Esophagus muscularis mucosa (tissue), 4 donors: Measurements from ENCODE around the gene TENM4. TPM values are rescaled to one million over a fixed set of nuclear protein-coding genes. Genes with fewer than 3 reads are reported as not detected.
"Not testable (repeated sequence)": the region's sequence is repeated elsewhere in the genome, so short reads cannot be mapped to it uniquely, and the experiment has no call there.

Experiments used
- DNase-seq: peaks from one replicate; pipeline ENCODE4 v3.0.0-alpha.2; 2017; ENCODE audit errors: extremely low spot score
- H3K27ac ChIP-seq, 4 donors: fragments of 200-600 bp; sonication (generic); replicated peaks in 1 of 4; 1 replicate in 3 of 4; 2 replicates in 1 of 4; pipeline ENCODE4 v1.5.1; 2016 to 2019; ENCODE audit warnings: mild to moderate bottlenecking in 1 of 4
- H3K27me3 ChIP-seq, 4 donors: fragments of 200-600 bp; sonication (generic); one replicate each; pipeline versions ENCODE4 v1.5.1 to v1.6.0; 2016 to 2019
- H3K36me3 ChIP-seq, 4 donors: fragments of 200-600 bp; sonication (generic); one replicate each; pipeline ENCODE4 v1.5.1; 2016 to 2019
- H3K4me1 ChIP-seq, 4 donors: fragments of 200-600 bp; sonication (generic); one replicate each; pipeline ENCODE4 v1.5.1; 2016 to 2019
- H3K4me3 ChIP-seq, 4 donors: fragments of 200-600 bp; sonication (generic); 1 replicate in 2 of 4; 2 replicates in 2 of 4; pipeline ENCODE4 v1.5.1; 2016 to 2019; ENCODE audit warnings: mild to moderate bottlenecking in 4 of 4, moderate library complexity in 1 of 4
- H3K9me3 ChIP-seq, 4 donors: fragments of 200-600 bp; sonication (generic); 1 replicate in 3 of 4; 2 replicates in 1 of 4; pipeline ENCODE4 v1.5.1; 2016 to 2019
- CTCF ChIP-seq, 3 experiments: fragments of 200-600 bp in 2 of 3; fragments of 450-650 bp in 1 of 3; sonication (generic) in 2 of 3; IDR thresholded peaks; one replicate each; pipeline ENCODE4 v1.5.1; 2017 to 2019; ENCODE audit warnings: antibody characterized with exemption in 3 of 3, mild to moderate bottlenecking in 2 of 3, moderate library complexity in 1 of 3
- EP300 ChIP-seq: sonication (generic); formaldehyde crosslinking; IDR thresholded peaks from one replicate; pipeline ENCODE4 v1.6.1; 2017; ENCODE audit warnings: antibody characterized with exemption
- POLR2A ChIP-seq: fragments of 450-650 bp; IDR thresholded peaks from one replicate; pipeline ENCODE4 v1.6.1; 2017; ENCODE audit warnings: antibody characterized with exemption, moderate library complexity, mild to moderate bottlenecking, low read depth
- POLR2AphosphoS5 ChIP-seq, 2 donors: sonication (generic); formaldehyde crosslinking; IDR thresholded peaks; one replicate each; pipeline ENCODE4 v1.6.1; 2017; ENCODE audit warnings: antibody characterized with exemption in 2 of 2
- WGBS: methylation state at CpG from one replicate; pipeline ENCODE4 v1.1.5; 2018; 5-methylcytosine and 5-hydroxymethylcytosine counted together
- intact Hi-C: fragments of 100-400 bp; cut with DNase I; formaldehyde crosslinking; loops from one replicate; pipeline ENCODE4 v1.15.1; 2023
- total RNA-seq, 4 donors: library from RNA; depleted of rRNA; stranded (reverse); fragments of >200 nt; gene quantifications; one replicate each; pipeline versions ENCODE4 v1.1.0 to v1.2.1, GENCODE V29; 2016

The TENM4 gene
- total RNA-seq, 4 donors from 2014 or later = 4.1 to 9.6 (median 8.0) TPM

DNA sequence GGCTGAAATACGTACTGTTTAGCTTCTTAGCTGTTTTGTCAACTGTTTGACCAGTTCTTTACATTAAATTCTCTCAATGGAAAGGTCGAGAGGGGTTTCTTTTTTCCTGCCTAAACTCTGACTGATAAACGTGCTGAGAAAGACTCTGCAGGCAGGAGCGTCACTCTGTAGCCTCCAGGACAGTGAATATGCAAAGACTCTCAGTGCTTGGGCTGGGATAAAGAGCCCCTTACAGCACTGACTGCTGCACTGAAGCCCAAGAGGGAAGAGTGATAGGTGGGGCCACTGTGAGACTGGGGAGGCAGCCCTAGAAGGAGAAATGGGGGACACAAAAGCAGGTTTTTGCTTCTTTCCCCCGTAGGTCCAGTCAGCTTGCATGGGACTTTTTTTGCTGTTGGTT is 213.5 kb downstream of the TENM4 start:
- no peaks in the 10 kb centered on the region for H3K27me3 ChIP-seq
- H3K9me3 ChIP-seq = no peaks in the 10 kb centered on the region
- 78% methylated on average over 5 of the region's 5 CpGs for WGBS
- intact Hi-C loops = no loop called here
- no peak for DNase-seq
- H3K27ac ChIP-seq = no peak overlapping the region
- TF ChIP-seq EP300 (no peak), CTCF (IDR thresholded peaks at IDR 0.05) (no peak), POLR2A (no peak), POLR2AphosphoS5 (IDR thresholded peaks at IDR 0.05) (no peak)
- no peaks in the 10 kb centered on the region for H3K36me3 ChIP-seq
- H3K4me1 ChIP-seq = no peaks in the 10 kb centered on the region
- H3K4me3 ChIP-seq = no peak overlapping the region

- H3K9me3 ChIP-seq = no peaks in the 10 kb centered on the region
- no peak for DNase-seq
- no peaks in the 10 kb centered on the region for H3K36me3 ChIP-seq
- no peak overlapping the region for H3K27ac ChIP-seq
- 55% methylated on average over 4 of the region's 4 CpGs for WGBS
- no peaks in the 10 kb centered on the region for H3K4me1 ChIP-seq
- intact Hi-C loops = no loop called here
- TF ChIP-seq POLR2A (no peak), POLR2AphosphoS5 (IDR thresholded peaks at IDR 0.05) (no peak), CTCF (IDR thresholded peaks at IDR 0.05) (no peak), EP300 (no peak)
- no peak overlapping the region for H3K4me3 ChIP-seq
- H3K27me3 ChIP-seq = no peaks in the 10 kb centered on the region
Measured at GRCh38 chr11:79226126-79226525, 214.7 kb downstream of the TENM4 start.

DNA sequence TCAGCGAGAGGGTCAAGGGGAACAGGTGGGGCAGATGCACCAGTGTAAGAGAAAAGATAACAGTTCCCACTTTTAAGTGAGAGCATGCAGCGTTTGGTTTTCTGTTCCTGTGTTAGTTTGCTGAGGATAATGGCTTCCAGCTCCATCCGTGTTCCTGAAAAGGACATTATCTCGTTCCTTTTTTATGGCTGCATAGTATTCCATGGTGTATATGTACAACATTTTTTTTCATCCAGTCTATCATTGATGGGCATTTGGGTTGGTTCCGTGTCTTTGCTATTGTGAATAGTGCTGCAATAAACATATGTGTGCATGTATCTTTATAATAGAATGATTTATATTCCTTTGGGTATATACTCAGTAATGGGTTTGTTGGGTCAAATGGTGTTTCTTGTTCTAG is 218.7 kb downstream of the TENM4 start:
- H3K27ac ChIP-seq, H3K4me1 ChIP-seq, H3K27me3 ChIP-seq, H3K4me3 ChIP-seq, H3K36me3 ChIP-seq, DNase-seq, intact Hi-C loops, H3K9me3 ChIP-seq: not testable (repeated sequence)
- WGBS = 97% methylated on average over 5 of the region's 5 CpGs

DNA sequence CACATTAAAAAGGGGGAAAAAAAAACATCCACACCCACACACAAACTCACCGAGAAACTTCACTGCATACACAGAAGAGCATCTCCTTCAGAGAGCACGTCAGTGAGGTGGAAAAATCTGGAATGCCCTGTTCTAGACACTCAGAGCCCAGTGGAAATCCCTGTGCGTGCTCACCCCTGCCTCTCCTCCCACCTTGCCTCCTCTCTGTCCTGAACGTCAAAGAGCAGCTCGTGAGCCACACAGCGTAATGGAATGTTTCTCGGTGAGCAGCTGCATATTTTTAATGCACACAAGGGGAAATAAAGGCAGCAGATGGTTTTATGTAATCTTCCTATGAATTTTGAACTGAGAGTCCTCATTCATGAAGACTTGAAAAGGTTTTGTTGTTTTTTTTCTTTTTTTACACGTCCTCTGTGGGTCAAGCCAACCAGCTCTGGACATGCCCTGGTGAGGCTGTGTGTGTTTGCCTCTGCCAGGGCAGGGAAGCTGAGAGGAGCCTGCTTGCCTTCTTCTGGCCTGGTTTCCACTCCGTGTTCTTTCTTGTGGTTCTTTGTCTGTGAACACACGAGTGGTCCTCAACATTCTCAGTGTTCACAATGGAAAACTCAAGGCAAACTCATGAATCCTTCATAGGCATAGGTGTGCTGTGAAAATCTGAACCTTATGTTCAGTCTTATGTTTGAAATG is 219.2 kb downstream of the TENM4 start:
- Histone ChIP-seq H3K27ac (no peak overlapping the region), H3K36me3 (no peaks in the 10 kb centered on the region), H3K9me3 (no peaks in the 10 kb centered on the region), H3K4me1 (no peaks in the 10 kb centered on the region), H3K27me3 (no peaks in the 10 kb centered on the region), H3K4me3 (no peak overlapping the region)
- WGBS = 89% methylated on average over 10 of the region's 10 CpGs
- no peak for TF ChIP-seq POLR2AphosphoS5 (IDR thresholded peaks at IDR 0.05)
- no peak for TF ChIP-seq EP300
- TF ChIP-seq POLR2A = no peak
- no peak for TF ChIP-seq CTCF (IDR thresholded peaks at IDR 0.05)
- intact Hi-C loops = no loop called here
- no peak for DNase-seq

GRCh38 chr11:79220171-79220570 is 220.7 kb downstream of the TENM4 start:
- Histone ChIP-seq H3K4me3 (no peak overlapping the region), H3K9me3 (no peaks in the 10 kb centered on the region), H3K27ac (no peak overlapping the region), H3K27me3 (no peaks in the 10 kb centered on the region), H3K36me3 (no peaks in the 10 kb centered on the region), H3K4me1 (no peaks in the 10 kb centered on the region)
- TF ChIP-seq EP300 (no peak), POLR2A (no peak), POLR2AphosphoS5 (IDR thresholded peaks at IDR 0.05) (no peak), CTCF (IDR thresholded peaks at IDR 0.05) (no peak)
- no peak for DNase-seq
- WGBS = 68% methylated on average over 2 of the region's 3 CpGs
- intact Hi-C loops = no loop called here
